SK-N-SH treated with all-trans-retinoic acid at 6 μM for 48 hours (cell line): ENCODE results near the gene ZNF527.
"Not testable (repeated sequence)": the region's sequence is repeated elsewhere in the genome, so short reads cannot be mapped to it uniquely, and the experiment has no call there.

Experiments used
- ARNTL ChIP-seq: fragments of 450-650 bp; formaldehyde crosslinking; IDR thresholded peaks from 2 replicates; pipeline ENCODE4 v1.5.0; 2020; ENCODE audit warnings: low read depth, mild to moderate bottlenecking, moderate library complexity, borderline replicate concordance
- CSDC2 ChIP-seq: fragments of 250-450 bp; sonication (Bioruptor Pico); IDR thresholded peaks from 2 replicates; pipeline ENCODE4 v1.5.0; 2020; ENCODE audit warnings: mild to moderate bottlenecking, moderate library complexity
- ISL1 ChIP-seq: fragments of 250-450 bp; sonication (Bioruptor Pico); IDR thresholded peaks from 2 replicates; pipeline ENCODE4 v2.1.2; 2022; ENCODE audit warnings: mild to moderate bottlenecking, moderate library complexity
- OSR1 ChIP-seq: fragments of 250-450 bp; sonication (Bioruptor Pico); IDR thresholded peaks from 2 replicates; pipeline ENCODE4 v1.8.0; 2022; ENCODE audit warnings: moderate library complexity, mild to moderate bottlenecking, inconsistent platforms
- PATZ1 ChIP-seq: fragments of 250-450 bp; sonication (Bioruptor Pico); IDR thresholded peaks from 2 replicates; pipeline ENCODE4 v1.8.0; 2020; ENCODE audit warnings: mild to moderate bottlenecking, moderate library complexity, borderline replicate concordance
- PPARA ChIP-seq: fragments of 250-450 bp; sonication (Bioruptor Pico); IDR thresholded peaks from 2 replicates; pipeline ENCODE4 v1.5.0; 2020; ENCODE audit warnings: mild to moderate bottlenecking, borderline replicate concordance
- RARB ChIP-seq: fragments of 250-450 bp; sonication (Bioruptor Pico); IDR thresholded peaks from 2 replicates; pipeline ENCODE4 v1.8.0; 2021; ENCODE audit warnings: mild to moderate bottlenecking, moderate library complexity
- ZC3H10 ChIP-seq: fragments of 250-450 bp; sonication (Bioruptor Pico); IDR thresholded peaks from 2 replicates; pipeline ENCODE4 v1.5.1; 2021; ENCODE audit warnings: mild to moderate bottlenecking, moderate library complexity
- ZFP30 ChIP-seq: fragments of 450-650 bp; formaldehyde crosslinking; IDR thresholded peaks from 2 replicates; pipeline ENCODE4 v1.5.0; 2022; ENCODE audit warnings: mild to moderate bottlenecking, moderate library complexity
- ZNF565 ChIP-seq: fragments of 450-650 bp; formaldehyde crosslinking; conservative IDR thresholded peaks from 2 replicates; pipeline ENCODE4 v1.5.0; 2020; ENCODE audit warnings: low read depth, mild to moderate bottlenecking, moderate library complexity
- ZNF70 ChIP-seq: fragments of 450-650 bp; formaldehyde crosslinking; IDR thresholded peaks from 2 replicates; pipeline ENCODE4 v1.5.0; 2020; ENCODE audit warnings: mild to moderate bottlenecking, moderate library complexity

- TF ChIP-seq PATZ1 (CRISPR knock-in tag); ZFP30 (CRISPR knock-in tag); PPARA; RARB; ARNTL; ZNF565 (CRISPR knock-in tag); CSDC2 (CRISPR knock-in tag); ISL1 (CRISPR knock-in tag); ZNF70; ZC3H10; OSR1 (CRISPR knock-in tag): not testable (repeated sequence)
Measured at GRCh38 chr19:37391399-37391798, 20.5 kb downstream of the ZNF527 start.
